Measurements from ENCODE around the gene EP400. TPM values are rescaled to one million over a fixed set of nuclear protein-coding genes. Genes with fewer than 3 reads are reported as not detected.

Gene EP400
- total and polyA plus RNA-seq, 2 of the 8 experiments (the other 6 are each of a cell fraction or from before 2014, with no cell fraction given) = 13.1 to 69.7 TPM

DNA sequence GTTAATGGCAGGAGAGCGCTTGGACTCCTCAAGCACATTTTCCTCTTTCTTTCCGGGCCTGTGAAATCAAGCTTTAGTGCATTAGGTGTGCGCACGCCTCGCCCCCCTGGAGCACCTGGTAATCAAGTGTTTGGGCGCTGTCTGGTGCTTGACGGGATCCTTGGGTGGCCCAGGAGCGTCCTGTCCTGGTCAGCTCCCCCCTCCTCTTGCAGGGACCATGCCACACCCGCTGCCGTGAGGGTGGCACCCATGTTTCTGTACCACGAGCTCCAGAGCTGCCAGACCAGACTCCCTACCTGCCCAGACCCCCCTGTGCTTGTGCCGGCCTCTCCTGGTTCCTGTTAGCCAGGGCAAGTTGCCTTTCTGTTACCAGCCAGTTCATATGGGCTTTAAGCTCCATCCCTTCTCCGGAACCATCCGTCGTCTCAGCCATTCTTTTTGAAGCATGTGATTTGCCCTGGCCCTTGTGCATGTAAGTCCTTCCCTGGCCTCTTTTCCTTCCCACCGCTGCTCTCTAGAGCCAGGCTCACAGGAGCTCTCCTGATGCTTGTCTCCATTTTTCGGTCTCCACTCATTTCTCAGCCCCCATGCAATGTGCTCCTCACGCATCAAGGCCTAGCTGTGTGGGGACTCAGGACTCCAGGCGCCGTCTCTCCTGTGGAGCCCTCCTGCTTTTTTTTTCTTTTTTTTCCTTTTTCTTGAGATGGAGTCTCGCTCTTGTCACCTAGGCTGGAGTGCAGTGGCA, 66.1 kb downstream of the EP400 start:
- H3K18ac ChIP-seq (ENCODE audit: extremely low read depth, low read length) = no peak overlapping the region
- H3K14ac ChIP-seq (ENCODE audit: insufficient read length) = no peak overlapping the region
- FAIRE-seq = no peak
- no peak overlapping the region for H2BK12ac ChIP-seq (ENCODE audit: low read depth, low read length)
- H3K4me3 ChIP-seq (ENCODE audit: extremely low read depth in 1 of 4, insufficient read depth in 2 of 4, low read depth in 3 of 4, low read length in 4 of 4) = no peak overlapping the region
- no peak overlapping the region for H2BK15ac ChIP-seq (ENCODE audit: low read length)
- peaks cover 4% of the 10 kb centered on the region; the same call in 1 of the 2 replicates for H3K79me1 ChIP-seq (ENCODE audit: low read depth, low read length)
- no peak overlapping the region for H2BK5ac ChIP-seq (ENCODE audit: low read depth, low read length)
- H3K4ac ChIP-seq (replicated peaks; ENCODE audit: insufficient read length, low read depth, low read length) = no peak overlapping the region
- peak overlapping the region; percentile 25; the same call in 1 of the 2 replicates for H4K8ac ChIP-seq (ENCODE audit: extremely low read depth, insufficient read depth, low read length)
- H2AFZ ChIP-seq (ENCODE audit: low read length) = no peak overlapping the region
- whole genome bisulfite sequencing, 2 experiments (ENCODE audit: extremely low coverage in 1 of 2, insufficient coverage in 1 of 2, insufficient read length in 1 of 2, insufficient replicate concordance in 2 of 2, low coverage in 1 of 2, low lambda C conversion rate in 2 of 2, missing lambda C conversion rate in 1 of 2) = 95% methylated on average over 21 of the region's 21 CpGs; no CpG with 5 or more reads in 1 of the 2 experiments
- H3K56ac ChIP-seq (replicated peaks; ENCODE audit: insufficient read length, low read depth, low read length) = no peak overlapping the region
- H3K9ac ChIP-seq (replicated peaks in 1 of 4; ENCODE audit: extremely low read depth in 1 of 4, low read depth in 3 of 4, low read length in 3 of 4) = no peak overlapping the region
- no peaks in the 10 kb centered on the region; a peak in 2 of 7 replicates for H3K4me1 ChIP-seq (replicated peaks in 1 of 4; ENCODE audit: control insufficient read depth in 3 of 4, insufficient read depth in 4 of 4, low read length in 3 of 4)
- no peak overlapping the region for H2AK5ac ChIP-seq (ENCODE audit: low read depth, low read length)
- H3K23ac ChIP-seq (ENCODE audit: insufficient read length) = no peak overlapping the region
- ChIA-PET POLR2A (ENCODE audit: partially characterized antibody) (interaction anchor here (0.6 to 1.3 kb wide), 5 partner anchors 8 to 194 kb away, joined by 3 to 5 read pairs (median 3); no protein-coding TSS in a partner anchor), CTCF (ENCODE audit: partially characterized antibody) (interaction anchor here (1.0 to 1.1 kb wide), 2 partner anchors 12 to 36 kb away, joined by 3 to 4 read pairs; no protein-coding TSS in a partner anchor)
- no peaks in the 10 kb centered on the region for H3K23me2 ChIP-seq (ENCODE audit: low read depth, low read length)
- no peak overlapping the region for H3K27ac ChIP-seq (ENCODE audit: low read depth, low read length)
- H3K27me3 ChIP-seq (replicated peaks in 1 of 4; ENCODE audit: control insufficient read depth in 3 of 4, extremely low read depth in 1 of 4, insufficient read depth in 3 of 4, low read length in 3 of 4) = no peaks in the 10 kb centered on the region
- H4K5ac ChIP-seq (ENCODE audit: insufficient read length, low read depth, low read length) = no peak overlapping the region
- H2BK20ac ChIP-seq (ENCODE audit: low read length) = no peak overlapping the region
- H4K20me1 ChIP-seq (replicated peaks in 1 of 2; ENCODE audit: control insufficient read depth in 1 of 2, insufficient read depth in 2 of 2, low read length in 2 of 2) = peaks cover 2 to 23% of the 10 kb centered on the region in 2 experiments
- H3K79me2 ChIP-seq (ENCODE audit: control insufficient read depth in 1 of 2, insufficient read depth in 2 of 2, low read length in 2 of 2) = no peaks in the 10 kb centered on the region
- no peak overlapping the region for H3K4me2 ChIP-seq (ENCODE audit: insufficient read depth in 1 of 2, low read depth in 2 of 2, low read length in 2 of 2)
- DNase-seq (ENCODE audit: low read depth in 1 of 2, low spot score in 2 of 2) = no peak
- no peak overlapping the region for H4K91ac ChIP-seq (replicated peaks; ENCODE audit: insufficient read length, low read length)
- no peaks in the 10 kb centered on the region for H3K9me3 ChIP-seq (ENCODE audit: insufficient read depth in 2 of 2, low read depth in 1 of 2, low read length in 1 of 2)
- H2BK120ac ChIP-seq (replicated peaks; ENCODE audit: low read depth, low read length) = no peak overlapping the region
- no peak for TF ChIP-seq SIX5 (IDR thresholded peaks at IDR 0.05; ENCODE audit: low read depth, low read length)
- no peak for TF ChIP-seq HDAC2 (IDR thresholded peaks at IDR 0.05; ENCODE audit: borderline replicate concordance in 1 of 2, low read depth in 2 of 2, low read length in 2 of 2)
- TF ChIP-seq TBP (IDR thresholded peaks at IDR 0.05; ENCODE audit: low read depth, low read length) = no peak
- peaks cover 43 to 82% (median 76%) of the 10 kb centered on the region in 4 experiments; a peak in 7 of 8 replicates for H3K36me3 ChIP-seq (ENCODE audit: control insufficient read depth in 2 of 4, insufficient read depth in 4 of 4, low read length in 3 of 4)

Data from H1 (cell line).